ENCODE results near the gene FLVCR1.
"Not testable (repeated sequence)": the region's sequence is repeated elsewhere in the genome, so short reads cannot be mapped to it uniquely, and the experiment has no call there.

The FLVCR1 gene

GRCh38 chr1:212857992-212858460 is at the start of gene FLVCR1:
Gene FLVCR1 (plus strand): TSS chr1:212858275. CDS start chr1:212858453, 178 bp downstream.
- DNase-seq = peak; percentile 95 to 96

- no peak for DNase-seq
Observed at GRCh38 chr1:212814537-212815334, 43.3 kb upstream of the FLVCR1 start.

- no peak for DNase-seq
Observed at GRCh38 chr1:212816567-212817278, 41.4 kb upstream of the FLVCR1 start.

GRCh38 chr1:212819726-212820125 is 38.3 kb upstream of the FLVCR1 start:
- no peak for DNase-seq

GRCh38 chr1:212820969-212821368 is 37.1 kb upstream of the FLVCR1 start:
- DNase-seq = no peak

- no peak for DNase-seq
Observed at GRCh38 chr1:212822956-212823355, 35.1 kb upstream of the FLVCR1 start.

- DNase-seq = no peak
Observed at GRCh38 chr1:212824201-212824600, 33.9 kb upstream of the FLVCR1 start.

- no peak for DNase-seq
Observed at GRCh38 chr1:212825798-212826452, 32.1 kb upstream of the FLVCR1 start.

- DNase-seq = no peak
Observed at GRCh38 chr1:212827171-212827776, 30.8 kb upstream of the FLVCR1 start.

GRCh38 chr1:212827831-212828278 is 30.2 kb upstream of the FLVCR1 start:
- no peak for DNase-seq

GRCh38 chr1:212828395-212828794 is 29.7 kb upstream of the FLVCR1 start:
- no peak for DNase-seq

GRCh38 chr1:212833211-212834207 is 24.6 kb upstream of the FLVCR1 start:
- DNase-seq = not testable (repeated sequence)

- DNase-seq = no peak
Observed at GRCh38 chr1:212838145-212838544, 19.9 kb upstream of the FLVCR1 start.

- not testable (repeated sequence) for DNase-seq
Observed at GRCh38 chr1:212844521-212844920, 13.6 kb upstream of the FLVCR1 start.

GRCh38 chr1:212847549-212847948 is 10.5 kb upstream of the FLVCR1 start, which contains the start of gene SPATA45:
Gene SPATA45 (minus strand): TSS chr1:212847649. CDS start chr1:212836149, 11,500 bp downstream.
- no peak for DNase-seq

GRCh38 chr1:212852105-212852688 is 5.9 kb upstream of the FLVCR1 start:
- DNase-seq = no peak

GRCh38 chr1:212853658-212854057 is 4.4 kb upstream of the FLVCR1 start:
- no peak for DNase-seq

GRCh38 chr1:212856755-212857154 is 1.3 kb upstream of the FLVCR1 start:
- DNase-seq = no peak

- DNase-seq = peak; percentile 15 to 22
Observed at GRCh38 chr1:212858461-212859265, 588 bp downstream of the FLVCR1 start.
